Gastrocnemius medialis (tissue), 4 donors: ENCODE data around the gene C2CD5. TPM values are rescaled to one million over a fixed set of nuclear protein-coding genes. Genes with fewer than 3 reads are reported as not detected.

Experiments used
- ATAC-seq, 2 donors: fragments of 150-250 bp; one replicate each; pipeline ENCODE4 v1.9.1; 2016
- DNase-seq, 2 donors: peaks; one replicate each; pipeline ENCODE4 v3.0.0-alpha.2; 2019
- H3K27ac ChIP-seq, 4 donors: fragments of 200-600 bp; sonication (generic); 1 replicate in 1 of 4; 2 replicates in 3 of 4; pipeline ENCODE4 v1.5.1; 2016 to 2018; ENCODE audit warnings: mild to moderate bottlenecking in 2 of 4, moderate library complexity in 1 of 4
- H3K27me3 ChIP-seq, 3 donors: fragments of 200-600 bp; sonication (generic) in 2 of 3; 1 replicate in 1 of 3; 2 replicates in 2 of 3; pipeline versions ENCODE4 v1.5.1 to v1.6.0; 2016 to 2019; ENCODE audit warnings: mild to moderate bottlenecking in 1 of 3, moderate library complexity in 1 of 3
- H3K36me3 ChIP-seq, 2 donors: fragments of 200-600 bp; sonication (generic) in 1 of 2; one replicate each; pipeline ENCODE4 v1.5.1; 2017 to 2018
- H3K4me1 ChIP-seq, 2 donors: fragments of 200-600 bp; sonication (generic) in 1 of 2; one replicate each; pipeline ENCODE4 v1.5.1; 2016 to 2017; ENCODE audit warnings: mild to moderate bottlenecking in 2 of 2
- H3K4me3 ChIP-seq, 4 donors: fragments of 200-600 bp; sonication (generic) in 3 of 4; 1 replicate in 1 of 4; 2 replicates in 3 of 4; pipeline ENCODE4 v1.5.1; 2016 to 2019; ENCODE audit warnings: mild to moderate bottlenecking in 2 of 4
- H3K9me3 ChIP-seq, 3 donors: fragments of 200-600 bp; sonication (generic) in 2 of 3; 1 replicate in 1 of 3; 2 replicates in 2 of 3; pipeline ENCODE4 v1.5.1; 2016 to 2019
- POLR2A ChIP-seq, 2 donors: fragments of 450-650 bp; IDR thresholded peaks; one replicate each; pipeline ENCODE4 v1.6.1; 2017; ENCODE audit warnings: antibody characterized with exemption in 2 of 2, mild to moderate bottlenecking in 2 of 2, moderate library complexity in 2 of 2
- in situ Hi-C, 4 donors: fragments of 200-750 bp; cut with MboI; loops; one replicate each; pipeline versions ENCODE4 v1.15.0 to v1.8.0; 2017; ENCODE audit warnings: low sequenced_read_pairs in 4 of 4
- intact Hi-C: fragments of 100-400 bp; cut with DNase I; formaldehyde crosslinking; loops from one replicate; pipeline ENCODE4 v1.15.1; 2023; ENCODE audit warnings: low total_unique reads
- total RNA-seq, 4 donors: library from RNA; depleted of rRNA; stranded (reverse); fragments of >200 nt; gene quantifications; one replicate each; pipeline versions ENCODE4 v1.1.0 to v1.2.3, GENCODE V29; 2016
- TF ChIP-seq, protein P1 (sequence below), 5 experiments: fragments of 450-650 bp in 3 of 5; fragments of 200-600 bp in 2 of 5; sonication (generic) in 2 of 5; IDR thresholded peaks in 4 of 5; conservative IDR thresholded peaks in 1 of 5; 1 replicate in 4 of 5; 2 replicates in 1 of 5; pipeline ENCODE4 v1.5.1; 2016 to 2019; ENCODE audit warnings: antibody characterized with exemption in 5 of 5, mild to moderate bottlenecking in 3 of 5, moderate library complexity in 3 of 5

Gene C2CD5
- total RNA-seq, 4 donors from 2014 or later = 5.3 to 9.4 (median 6.9) TPM

- intact Hi-C loops (no loop called here), in situ Hi-C loops (no loop called here)
- Histone ChIP-seq H3K27ac (no peak overlapping the region), H3K27me3 (no peaks in the 10 kb centered on the region), H3K9me3 (no peaks in the 10 kb centered on the region), H3K36me3 (peaks cover 0 to 28% of the 10 kb centered on the region in 2 donors), H3K4me1 (no peaks in the 10 kb centered on the region), H3K4me3 (no peak overlapping the region)
- DNase-seq (no peak), ATAC-seq (no peak)
- no peak for TF ChIP-seq POLR2A (IDR thresholded peaks at IDR 0.05)
- TF ChIP-seq, protein P1, sequence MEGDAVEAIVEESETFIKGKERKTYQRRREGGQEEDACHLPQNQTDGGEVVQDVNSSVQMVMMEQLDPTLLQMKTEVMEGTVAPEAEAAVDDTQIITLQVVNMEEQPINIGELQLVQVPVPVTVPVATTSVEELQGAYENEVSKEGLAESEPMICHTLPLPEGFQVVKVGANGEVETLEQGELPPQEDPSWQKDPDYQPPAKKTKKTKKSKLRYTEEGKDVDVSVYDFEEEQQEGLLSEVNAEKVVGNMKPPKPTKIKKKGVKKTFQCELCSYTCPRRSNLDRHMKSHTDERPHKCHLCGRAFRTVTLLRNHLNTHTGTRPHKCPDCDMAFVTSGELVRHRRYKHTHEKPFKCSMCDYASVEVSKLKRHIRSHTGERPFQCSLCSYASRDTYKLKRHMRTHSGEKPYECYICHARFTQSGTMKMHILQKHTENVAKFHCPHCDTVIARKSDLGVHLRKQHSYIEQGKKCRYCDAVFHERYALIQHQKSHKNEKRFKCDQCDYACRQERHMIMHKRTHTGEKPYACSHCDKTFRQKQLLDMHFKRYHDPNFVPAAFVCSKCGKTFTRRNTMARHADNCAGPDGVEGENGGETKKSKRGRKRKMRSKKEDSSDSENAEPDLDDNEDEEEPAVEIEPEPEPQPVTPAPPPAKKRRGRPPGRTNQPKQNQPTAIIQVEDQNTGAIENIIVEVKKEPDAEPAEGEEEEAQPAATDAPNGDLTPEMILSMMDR (IDR thresholded peaks at IDR 0.05 in 4 of 5, conservative IDR thresholded peaks at IDR 0.05 in 1 of 5) = no peak
Observed at GRCh38 chr12:22477894-22478287, 66.5 kb downstream of the C2CD5 start.

DNA sequence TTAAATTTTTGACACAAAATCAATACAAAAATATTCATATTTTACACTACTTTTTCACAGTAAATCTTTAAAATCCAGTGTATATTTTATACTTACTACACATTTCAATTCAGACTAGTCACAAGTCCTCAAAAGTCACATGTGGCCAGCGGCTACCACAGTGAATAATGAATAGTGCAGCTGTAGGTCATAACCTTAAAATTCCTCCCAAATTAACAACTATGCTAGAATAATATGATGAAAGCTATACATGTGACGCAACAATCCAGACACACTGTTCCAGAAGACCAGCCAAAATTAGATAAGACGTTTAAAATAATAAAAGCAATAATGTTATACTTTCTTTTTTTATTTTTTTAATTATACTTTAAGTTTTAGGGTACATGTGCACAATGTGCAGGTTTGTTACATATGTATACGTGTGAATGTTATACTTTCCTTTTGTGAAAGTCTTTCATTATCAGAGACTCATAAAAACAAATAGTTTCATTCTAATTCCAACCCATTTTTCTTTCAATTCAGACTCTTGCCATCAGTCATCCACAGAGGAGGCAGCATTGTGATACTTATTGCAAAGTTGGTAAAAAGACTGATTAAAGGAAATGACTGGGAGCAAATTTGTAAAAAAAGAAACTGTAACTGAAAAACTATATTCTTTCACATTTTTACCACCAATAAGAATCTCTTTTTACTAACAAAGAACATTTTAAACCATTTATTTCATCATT is 67.0 kb downstream of the C2CD5 start:
- H3K27ac ChIP-seq = no peak overlapping the region
- H3K4me1 ChIP-seq = no peaks in the 10 kb centered on the region
- in situ Hi-C loops = no loop called here
- ATAC-seq (no peak), DNase-seq (no peak)
- TF ChIP-seq, protein P1 (IDR thresholded peaks at IDR 0.05 in 4 of 5, conservative IDR thresholded peaks at IDR 0.05 in 1 of 5) = no peak
- no peak for TF ChIP-seq POLR2A (IDR thresholded peaks at IDR 0.05)
- no peaks in the 10 kb centered on the region for H3K9me3 ChIP-seq
- H3K36me3 ChIP-seq = peaks cover 0 to 28% of the 10 kb centered on the region in 2 donors
- intact Hi-C loops = no loop called here
- no peak overlapping the region for H3K4me3 ChIP-seq
- H3K27me3 ChIP-seq = no peaks in the 10 kb centered on the region

DNA sequence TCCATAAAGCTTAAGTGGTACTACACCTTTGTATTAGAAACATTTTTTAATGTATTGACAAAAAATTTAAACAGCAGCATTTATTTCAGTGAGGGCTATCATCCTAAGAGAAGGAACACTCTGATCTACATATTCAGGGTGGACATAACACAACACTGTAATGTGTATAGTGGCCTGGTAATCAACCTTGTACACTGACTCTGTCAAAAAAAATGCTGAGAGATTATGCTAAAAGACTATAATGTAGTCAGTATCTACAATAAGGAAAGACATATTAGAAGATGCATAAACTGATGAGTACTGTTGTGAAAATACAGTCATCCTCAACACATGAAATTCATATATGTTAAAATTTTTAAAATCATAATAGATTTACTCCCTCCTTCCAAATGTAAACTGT is 68.2 kb downstream of the C2CD5 start:
- Histone ChIP-seq H3K9me3 (no peaks in the 10 kb centered on the region), H3K27me3 (no peaks in the 10 kb centered on the region), H3K4me1 (no peaks in the 10 kb centered on the region), H3K27ac (no peak overlapping the region), H3K4me3 (no peak overlapping the region), H3K36me3 (peaks cover 0 to 30% of the 10 kb centered on the region in 2 donors)
- DNase-seq (no peak), ATAC-seq (no peak)
- in situ Hi-C loops (no loop called here), intact Hi-C loops (no loop called here)
- TF ChIP-seq, protein P1 (IDR thresholded peaks at IDR 0.05 in 4 of 5, conservative IDR thresholded peaks at IDR 0.05 in 1 of 5) = no peak
- TF ChIP-seq POLR2A (IDR thresholded peaks at IDR 0.05) = no peak

GRCh38 chr12:22474970-22475720 is 69.2 kb downstream of the C2CD5 start:
- Histone ChIP-seq H3K4me1 (no peaks in the 10 kb centered on the region), H3K27me3 (no peaks in the 10 kb centered on the region), H3K36me3 (peaks cover 0 to 40% of the 10 kb centered on the region in 2 donors), H3K4me3 (no peak overlapping the region), H3K9me3 (no peaks in the 10 kb centered on the region), H3K27ac (no peak overlapping the region)
- TF ChIP-seq POLR2A (IDR thresholded peaks at IDR 0.05) = no peak
- DNase-seq (no peak), ATAC-seq (no peak)
- intact Hi-C loops = no loop called here
- in situ Hi-C loops = no loop called here

GRCh38 chr12:22473212-22473611 is 71.1 kb downstream of the C2CD5 start:
- Histone ChIP-seq H3K27ac (no peak overlapping the region), H3K4me1 (no peaks in the 10 kb centered on the region), H3K9me3 (no peaks in the 10 kb centered on the region), H3K36me3 (peaks cover 0 to 59% of the 10 kb centered on the region in 2 donors), H3K27me3 (no peaks in the 10 kb centered on the region), H3K4me3 (no peak overlapping the region)
- intact Hi-C loops (no loop called here), in situ Hi-C loops (no loop called here)
- DNase-seq (no peak), ATAC-seq (no peak)
- TF ChIP-seq, protein P1 (IDR thresholded peaks at IDR 0.05 in 4 of 5, conservative IDR thresholded peaks at IDR 0.05 in 1 of 5) = no peak
- TF ChIP-seq POLR2A (IDR thresholded peaks at IDR 0.05) = no peak
